ENCODE data around the gene PPFIBP2.

The PPFIBP2 gene

GRCh38 chr11:7605186-7605943, 91.6 kb downstream of the PPFIBP2 start:
- no peak for DNase-seq

GRCh38 chr11:7606496-7606895, 92.7 kb downstream of the PPFIBP2 start:
- no peak for DNase-seq

- no peak for DNase-seq
Observed at GRCh38 chr11:7609015-7609414, 95.2 kb downstream of the PPFIBP2 start.

GRCh38 chr11:7609521-7609920, 95.7 kb downstream of the PPFIBP2 start:
- DNase-seq, result no peak

DNA sequence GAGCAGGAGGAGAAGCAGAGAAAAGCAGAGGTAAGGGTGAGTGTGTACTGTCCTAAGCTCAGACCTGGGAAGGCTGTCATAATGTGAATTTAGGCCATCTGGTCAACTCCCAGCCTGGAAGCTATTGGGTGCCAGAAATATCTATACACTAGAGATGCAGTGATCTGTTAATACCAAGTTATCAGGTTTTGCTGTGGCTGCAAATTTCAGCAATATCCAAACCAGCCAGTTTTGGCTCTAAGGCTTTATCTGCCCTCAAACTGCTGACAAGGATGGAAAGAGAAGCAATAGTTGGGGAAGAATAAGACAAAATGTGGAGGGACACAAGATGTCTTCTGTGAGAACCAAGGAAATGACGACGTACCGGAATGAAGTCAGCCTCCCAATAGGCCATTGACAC, 96.6 kb downstream of the PPFIBP2 start:
- no peak for DNase-seq

DNA sequence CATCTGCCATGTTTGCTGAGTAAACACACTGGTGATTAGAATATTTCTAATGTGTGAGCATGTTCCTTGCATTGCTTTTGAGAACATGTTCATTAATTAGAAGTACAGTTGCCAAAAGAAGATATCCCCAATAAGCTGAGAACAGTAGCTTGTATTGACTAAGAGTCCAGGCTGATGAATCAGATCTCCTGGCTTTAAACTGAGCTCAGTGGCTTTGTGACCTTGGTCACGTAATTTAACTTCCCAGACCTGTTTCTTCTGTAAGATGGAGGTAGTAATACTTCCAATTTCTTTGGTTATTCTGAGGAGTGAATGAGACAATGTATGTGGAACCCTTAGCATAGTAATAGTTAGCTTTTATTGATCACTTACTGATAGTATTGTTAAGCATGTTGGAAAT, 97.6 kb downstream of the PPFIBP2 start:
- no peak for DNase-seq

- no peak for DNase-seq
Observed at GRCh38 chr11:7612056-7612660, 98.4 kb downstream of the PPFIBP2 start.

DNA sequence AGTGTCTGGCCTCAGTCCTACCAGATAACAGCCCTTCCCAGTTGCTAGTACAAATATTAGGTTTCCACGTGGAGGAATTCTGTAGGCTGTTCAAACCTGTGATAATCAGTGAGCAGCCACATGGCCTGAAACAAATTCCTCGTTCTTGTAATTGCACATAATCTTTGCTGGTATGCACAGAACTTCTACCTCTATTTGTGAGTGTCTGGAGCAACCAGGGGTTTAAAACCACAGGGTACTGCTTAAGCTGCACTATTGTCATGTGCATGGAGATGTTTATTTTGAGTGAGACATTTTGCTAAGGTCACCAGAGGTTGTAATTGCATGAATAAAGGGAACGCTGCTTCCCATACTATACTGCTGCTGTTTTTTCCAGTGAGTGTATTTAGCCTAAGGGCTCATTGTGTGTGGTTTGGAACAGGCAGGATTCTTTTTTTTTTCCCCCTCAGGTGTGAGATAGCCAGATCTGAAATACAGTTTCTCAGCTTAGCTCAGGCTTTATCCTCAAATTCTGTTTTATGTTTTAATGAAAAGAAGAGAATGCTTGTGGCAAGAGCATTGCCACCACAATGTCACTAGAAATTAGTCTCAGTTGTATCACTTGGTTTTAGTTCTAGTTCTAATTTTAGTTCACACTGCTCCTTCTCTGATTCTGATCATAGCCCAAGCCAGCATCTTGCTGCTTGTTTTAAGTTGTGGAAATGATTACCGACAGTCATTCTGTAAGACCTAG, 99.0 kb downstream of the PPFIBP2 start:
- no peak for DNase-seq

DNA sequence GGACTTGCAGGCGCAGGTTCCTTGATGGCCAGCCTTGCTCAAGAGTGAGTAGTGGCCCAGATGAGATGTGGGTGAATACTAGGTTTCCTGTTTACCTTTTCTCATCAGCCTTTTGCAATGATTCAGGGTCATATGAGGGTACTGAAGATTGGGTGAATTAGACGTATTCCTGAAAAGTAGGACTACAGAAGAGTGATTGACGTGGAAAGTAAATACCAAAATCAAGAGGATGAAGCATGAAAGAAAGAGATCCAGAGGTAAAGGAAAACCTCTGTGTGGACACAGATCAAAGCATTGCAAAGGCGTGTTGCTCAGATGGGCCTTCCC, 99.6 kb downstream of the PPFIBP2 start:
- DNase-seq, result no peak

DNA sequence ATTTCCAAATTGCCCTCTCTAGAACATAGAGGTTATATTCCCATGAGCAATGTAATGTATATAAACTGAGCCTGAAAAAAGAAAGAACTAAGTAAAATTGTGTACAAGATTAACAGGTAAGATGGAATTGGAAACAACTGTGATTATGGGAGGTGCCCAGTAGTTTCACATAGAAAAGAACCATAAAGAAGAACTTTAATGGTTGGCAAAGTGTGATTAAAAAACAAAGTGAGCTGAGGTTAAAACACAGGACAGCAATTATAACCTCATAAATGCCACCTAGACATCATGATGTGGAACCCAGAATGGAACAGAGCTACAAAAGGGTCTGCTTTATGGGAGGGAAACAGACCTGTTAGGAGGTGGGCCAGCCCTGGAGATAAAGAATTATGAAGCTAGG, 100.9 kb downstream of the PPFIBP2 start:
- DNase-seq, result no peak

- no peak for DNase-seq
Observed at GRCh38 chr11:7617032-7617431, 103.2 kb downstream of the PPFIBP2 start.

- DNase-seq, result no peak
Observed at GRCh38 chr11:7619322-7619721, 105.5 kb downstream of the PPFIBP2 start.

DNA sequence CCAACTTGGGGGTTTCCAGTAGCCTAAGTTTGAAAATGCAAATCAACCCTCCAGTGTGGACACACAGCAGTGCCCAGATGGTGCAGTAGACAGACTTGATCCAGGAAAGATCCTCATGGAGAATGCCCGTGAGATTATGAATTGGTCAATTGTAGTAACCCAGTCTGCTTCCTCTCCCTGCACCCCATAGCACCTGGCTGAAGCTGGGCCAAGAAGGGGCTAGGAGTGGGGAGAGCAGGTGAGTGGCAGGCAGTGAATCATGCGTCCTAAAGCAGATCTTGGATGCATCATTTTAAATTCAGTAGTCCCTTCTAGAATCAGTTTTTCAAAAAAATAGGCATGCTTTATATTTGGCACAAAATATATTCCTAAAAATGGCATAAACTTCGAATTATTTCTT, 107.3 kb downstream of the PPFIBP2 start:
- DNase-seq, result no peak

DNA sequence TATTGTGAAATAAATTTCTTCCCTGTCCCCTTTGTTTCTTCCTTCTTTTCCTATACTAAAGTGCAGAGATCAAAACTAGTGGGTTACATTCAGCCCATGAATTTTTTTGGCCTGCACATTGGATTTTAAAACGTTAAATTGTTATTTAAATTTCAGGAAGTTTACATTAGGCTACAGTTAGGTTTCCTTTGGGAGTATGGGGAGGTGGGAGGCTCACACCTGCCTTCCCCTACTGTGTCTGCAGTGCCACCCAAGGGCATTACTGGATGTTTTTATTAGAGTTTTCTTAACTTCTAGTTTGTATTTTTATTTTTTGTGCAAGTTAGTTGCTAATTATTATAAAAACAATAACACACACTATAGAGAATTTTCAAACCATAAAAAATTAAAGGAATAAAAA, 107.8 kb downstream of the PPFIBP2 start:
- DNase-seq, result no peak

DNA sequence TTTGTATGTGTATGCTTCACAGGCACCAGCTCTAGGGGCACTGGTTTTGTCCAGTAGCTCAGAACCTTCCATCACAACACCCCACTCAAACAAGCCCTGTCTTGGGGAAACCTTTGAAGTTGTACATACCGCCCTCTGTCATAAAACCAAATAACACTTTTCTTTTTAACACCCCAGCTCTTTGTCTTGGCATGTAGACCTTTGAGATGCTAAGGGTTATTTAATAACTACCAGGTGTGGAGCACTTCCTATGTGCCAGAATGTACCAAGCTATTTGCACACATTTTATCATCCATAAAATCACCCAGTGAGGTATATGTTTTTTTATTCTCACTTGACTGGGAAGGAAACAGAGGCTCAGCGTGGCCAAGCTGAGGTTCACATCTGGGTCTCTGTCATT, 108.9 kb downstream of the PPFIBP2 start:
- DNase-seq, result no peak

DNA sequence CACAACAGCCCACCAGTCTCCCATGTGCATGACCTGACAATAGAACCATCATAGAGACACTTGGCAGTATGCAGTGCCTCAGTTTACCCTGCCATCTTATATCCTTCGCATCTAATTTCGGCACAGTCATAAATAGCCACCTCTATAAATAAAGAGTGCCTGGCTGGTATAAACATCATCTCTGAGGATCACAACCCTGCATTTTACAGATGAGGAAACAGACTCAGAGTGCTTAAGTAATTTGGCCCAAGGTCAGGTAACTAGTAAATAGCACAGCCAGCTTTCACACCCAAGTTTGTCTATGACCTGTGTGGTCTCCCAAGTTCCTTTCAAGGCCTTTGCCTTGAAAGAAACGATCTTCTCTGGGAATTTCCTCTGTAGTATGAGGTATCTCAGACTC, 114.9 kb downstream of the PPFIBP2 start:
- DNase-seq, result no peak

GRCh38 chr11:7630002-7630401, 116.2 kb downstream of the PPFIBP2 start:
- no peak for DNase-seq

- no peak for DNase-seq
Observed at GRCh38 chr11:7632211-7632610, 118.4 kb downstream of the PPFIBP2 start.

GRCh38 chr11:7635137-7635536, 121.3 kb downstream of the PPFIBP2 start:
- DNase-seq, result no peak

DNA sequence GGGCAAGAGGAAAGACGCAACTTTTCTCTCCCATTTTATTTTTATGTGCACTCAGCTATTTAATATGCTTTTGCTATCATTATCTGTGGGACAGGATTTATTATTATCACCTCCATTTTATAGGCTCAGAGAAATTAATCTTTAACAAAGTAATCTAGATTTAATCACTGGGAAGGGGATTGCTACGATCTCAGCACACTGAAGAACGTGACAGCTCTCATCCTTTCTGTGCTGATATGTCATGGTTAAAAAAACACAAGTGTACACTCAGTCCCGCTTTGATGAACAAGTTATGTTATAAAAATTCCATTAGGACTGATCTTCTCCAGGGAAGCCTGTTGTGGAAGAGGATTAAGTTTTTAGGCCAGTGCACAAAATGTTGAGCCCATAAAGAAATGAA, 121.9 kb downstream of the PPFIBP2 start:
- DNase-seq, result no peak

GRCh38 chr11:7636350-7636749, 122.6 kb downstream of the PPFIBP2 start:
- DNase-seq, result no peak

GRCh38 chr11:7637447-7638157, 123.8 kb downstream of the PPFIBP2 start:
- DNase-seq, result no peak
